ENCODE measurements around the gene TLE1.

Gene TLE1

GRCh38 chr9:81656871-81657337, 32.4 kb downstream of the TLE1 start:
- H3K4me3 ChIP-seq (replicated peaks in 1 of 2; ENCODE audit: low read depth in 2 of 2, low read length in 2 of 2), result no peak overlapping the region
- no peak for DNase-seq (ENCODE audit: low read depth in 2 of 2)
- TF ChIP-seq CTCF (IDR thresholded peaks at IDR 0.05; ENCODE audit: low read depth, low read length), result no peak

GRCh38 chr9:81656004-81656403, 33.3 kb downstream of the TLE1 start:
- H3K4me3 ChIP-seq (replicated peaks in 1 of 2; ENCODE audit: low read depth in 2 of 2, low read length in 2 of 2), result no peak overlapping the region
- TF ChIP-seq CTCF (IDR thresholded peaks at IDR 0.05; ENCODE audit: low read depth, low read length), result no peak
- peak in 1 of 2 donors; percentile 30 for DNase-seq (ENCODE audit: low read depth in 2 of 2)

GRCh38 chr9:81653240-81653639, 36.1 kb downstream of the TLE1 start:
- peak in 1 of 2 donors; percentile 49 for DNase-seq (ENCODE audit: low read depth in 2 of 2)
- TF ChIP-seq CTCF (IDR thresholded peaks at IDR 0.05; ENCODE audit: low read depth, low read length), result no peak
- H3K4me3 ChIP-seq (replicated peaks in 1 of 2; ENCODE audit: low read depth in 2 of 2, low read length in 2 of 2), result no peak overlapping the region

- no peak for DNase-seq (ENCODE audit: low read depth in 2 of 2)
- H3K4me3 ChIP-seq (replicated peaks in 1 of 2; ENCODE audit: low read depth in 2 of 2, low read length in 2 of 2), result no peak overlapping the region
- no peak for TF ChIP-seq CTCF (IDR thresholded peaks at IDR 0.05; ENCODE audit: low read depth, low read length)
These were observed 37.2 kb downstream of the TLE1 start for GRCh38 chr9:81652058-81652687.

DNA sequence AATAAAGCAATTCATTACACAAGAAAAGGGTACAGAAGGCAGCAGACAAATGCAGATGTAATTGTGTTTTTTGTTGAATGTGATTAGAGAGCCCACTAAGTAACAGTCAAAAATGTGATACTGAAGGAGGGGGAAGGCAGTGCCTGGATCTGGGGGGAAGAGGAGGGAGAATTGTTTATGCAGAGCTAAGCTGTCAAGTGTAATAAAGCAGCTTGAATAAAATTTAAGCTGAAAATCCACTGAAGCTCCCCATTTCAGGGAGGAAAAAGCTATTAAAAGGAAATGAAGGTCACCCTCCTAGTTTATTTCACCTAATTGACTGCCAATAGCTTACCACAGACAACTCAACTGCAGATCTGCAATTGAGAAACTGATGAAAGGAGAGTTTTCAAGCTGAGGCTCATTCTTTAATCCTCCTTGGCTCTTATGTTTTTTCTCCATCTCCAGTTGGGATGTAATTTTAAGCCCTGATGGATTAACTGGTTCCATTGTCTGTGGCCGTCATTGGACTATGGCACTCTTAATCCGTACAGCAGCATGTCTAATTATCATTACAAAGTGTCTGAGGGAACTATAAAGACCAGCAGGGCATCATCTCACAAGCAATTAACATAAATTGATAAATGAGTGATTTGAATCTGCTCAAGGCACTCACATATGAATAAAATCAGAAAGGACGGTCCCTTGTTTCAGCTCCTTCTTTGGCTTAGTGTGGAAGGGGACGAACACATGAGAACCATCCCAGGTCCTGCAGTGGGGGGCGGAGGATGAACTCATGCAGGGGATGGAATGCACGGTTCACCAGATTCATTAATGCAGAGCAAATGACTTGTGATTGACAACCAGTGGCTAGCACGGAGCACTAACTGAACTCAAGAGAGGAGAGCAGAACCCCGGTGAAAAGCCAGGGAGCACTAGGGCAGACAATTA, 38.5 kb downstream of the TLE1 start:
- no peak for TF ChIP-seq CTCF (IDR thresholded peaks at IDR 0.05; ENCODE audit: low read depth, low read length)
- no peak overlapping the region for H3K4me3 ChIP-seq (replicated peaks in 1 of 2; ENCODE audit: low read depth in 2 of 2, low read length in 2 of 2)
- DNase-seq (ENCODE audit: low read depth in 2 of 2), result no peak

DNA sequence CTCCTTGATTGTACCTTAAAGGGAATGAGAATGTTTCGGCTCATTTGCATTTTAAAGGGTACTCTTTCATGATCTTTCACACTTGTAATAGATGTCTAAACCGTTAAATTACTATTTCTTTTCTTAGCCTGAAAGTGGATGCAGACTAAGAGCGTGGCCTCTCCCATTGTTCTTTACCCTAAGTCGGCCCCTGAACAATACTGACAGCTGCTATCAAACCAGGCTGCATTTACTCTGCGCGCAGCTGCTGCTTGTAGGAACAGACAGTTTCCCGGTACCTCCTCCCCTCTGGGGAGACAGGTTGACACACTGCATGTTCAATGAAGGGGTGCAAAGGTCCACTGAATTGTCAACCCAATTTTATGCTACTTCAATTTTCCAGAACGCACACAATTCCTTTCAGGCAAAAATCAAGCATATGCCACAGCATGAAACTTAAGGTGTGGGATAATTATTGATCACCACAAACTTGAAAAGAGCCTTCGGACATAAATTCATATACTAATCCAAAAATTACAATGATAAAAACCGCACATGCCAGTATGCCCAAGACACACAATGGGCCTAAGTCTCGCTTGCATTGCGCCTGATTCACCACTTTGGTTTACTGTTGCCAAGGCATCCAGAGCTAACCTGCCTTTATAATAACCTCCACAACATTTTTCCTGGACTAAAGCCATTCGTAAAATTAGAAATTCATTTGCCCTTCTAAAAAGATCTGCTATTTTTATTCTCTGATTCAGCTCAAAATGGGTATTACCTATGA, 39.7 kb downstream of the TLE1 start:
- DNase-seq (ENCODE audit: low read depth in 2 of 2), result no peak
- H3K4me3 ChIP-seq (replicated peaks in 1 of 2; ENCODE audit: low read depth in 2 of 2, low read length in 2 of 2), result no peak overlapping the region
- TF ChIP-seq CTCF (IDR thresholded peaks at IDR 0.05; ENCODE audit: low read depth, low read length), result no peak

Measured in cardiac fibroblast (primary cell).